SK-N-SH (cell line): ENCODE data around the gene SPDYC. TPM values are rescaled to one million over a fixed set of nuclear protein-coding genes. Genes with fewer than 3 reads are reported as not detected.
A peak's percentile ranks its signal among the peaks of the same experiment; 100 is the strongest.

ENCODE experiments used
- CTCF ChIA-PET: fragments of 300-600, 350-600 bp; formaldehyde crosslinking; extraction: SDS; loops from one replicate; lab custom pipeline; 2021; lab: Yijun Ruan, JAX
- POLR2A ChIA-PET: fragments of 350-600 bp; sonication (Branson Sonifier 250); formaldehyde crosslinking; extraction: SDS; loops from one replicate; lab custom pipeline; 2020; ENCODE audit warnings: antibody characterized with exemption, inconsistent platforms; lab: Yijun Ruan, JAX
- DNase-seq: peaks from one replicate; pipeline ENCODE4 v3.0.0; 2012
- H2AFZ ChIP-seq: fragments of 200-600 bp; sonication (generic); 2 replicates; pipeline ENCODE4 v1.8.1; 2016; ENCODE audit warnings: antibody characterized with exemption, mild to moderate bottlenecking, low read depth
- H3F3A ChIP-seq: fragments of 200-600 bp; sonication (generic); replicated peaks from 2 replicates; pipeline ENCODE3; 2016; ENCODE audit warnings: antibody characterized with exemption, mild to moderate bottlenecking; ENCODE audit not compliant: insufficient read depth
- H3K27ac ChIP-seq, 2 experiments: fragments of 200-500 bp in 1 of 2; fragments of 200-600 bp in 1 of 2; sonication (Bioruptor generic) in 1 of 2; sonication (generic), shearing (Covaris generic) in 1 of 2; 2 replicates each; pipeline versions ENCODE4 v1.5.1 to v1.6.1; 2014 to 2016; ENCODE audit warnings: low read depth in 2 of 2, inconsistent platforms in 1 of 2, low read length in 1 of 2, mild to moderate bottlenecking in 1 of 2, mixed read lengths in 1 of 2
- H3K27me3 ChIP-seq: fragments of 200-600 bp; sonication (generic), shearing (Covaris generic); 2 replicates; pipeline ENCODE4 v1.6.1; 2016; ENCODE audit warnings: mixed run types; ENCODE audit not compliant: insufficient read depth
- H3K36me3 ChIP-seq, 2 experiments: fragments of 200-500 bp in 1 of 2; fragments of 200-600 bp in 1 of 2; sonication (Bioruptor generic) in 1 of 2; sonication (generic) in 1 of 2; replicated peaks in 1 of 2; 2 replicates each; pipeline versions ENCODE3 to v1.5.1; 2014 to 2016; ENCODE audit warnings: low read length in 1 of 2, mild to moderate bottlenecking in 1 of 2; ENCODE audit not compliant: insufficient read depth in 2 of 2, control insufficient read depth in 1 of 2
- H3K4me1 ChIP-seq, 2 experiments: fragments of 200-500 bp in 1 of 2; fragments of 200-600 bp in 1 of 2; sonication (Bioruptor generic) in 1 of 2; sonication (generic), shearing (Covaris generic) in 1 of 2; 2 replicates each; pipeline versions ENCODE4 v1.5.1 to v1.6.1; 2014 to 2016; ENCODE audit warnings: low read depth in 1 of 2, low read length in 1 of 2, mixed run types in 1 of 2; ENCODE audit not compliant: insufficient read depth in 2 of 2, control insufficient read depth in 1 of 2
- H3K4me2 ChIP-seq: fragments of 200-600 bp; sonication (generic), shearing (Covaris generic); 2 replicates; pipeline ENCODE4 v1.6.1; 2017; ENCODE audit warnings: mixed run types
- H3K4me3 ChIP-seq, 2 experiments: fragments of 200-500 bp in 1 of 2; fragments of 200-600 bp in 1 of 2; sonication (Bioruptor generic) in 1 of 2; sonication (generic), shearing (Covaris generic) in 1 of 2; 2 replicates each; pipeline versions ENCODE4 v1.5.1 to v1.8.1; 2014 to 2016; ENCODE audit warnings: low read depth in 2 of 2, inconsistent platforms in 1 of 2, low read length in 1 of 2, mild to moderate bottlenecking in 1 of 2, mixed read lengths in 1 of 2, moderate library complexity in 1 of 2
- H3K79me2 ChIP-seq: fragments of 200-600 bp; sonication (generic); 2 replicates; pipeline ENCODE4 v1.8.1; 2017; ENCODE audit warnings: mild to moderate bottlenecking; ENCODE audit not compliant: insufficient read depth
- H3K9ac ChIP-seq: fragments of 200-600 bp; sonication (generic); 2 replicates; pipeline ENCODE4 v1.6.1; 2017; ENCODE audit warnings: mixed run types
- H3K9me2 ChIP-seq: fragments of 200-600 bp; sonication (generic); 2 replicates; pipeline ENCODE4 v1.6.1; 2017; ENCODE audit warnings: mixed run types
- H3K9me3 ChIP-seq: fragments of 200-600 bp; sonication (generic); 2 replicates; pipeline ENCODE4 v1.6.1; 2017; ENCODE audit warnings: mixed run types, mild to moderate bottlenecking, moderate library complexity
- H4K20me1 ChIP-seq: fragments of 200-600 bp; sonication (generic); 2 replicates; pipeline ENCODE4 v1.6.1; 2017; ENCODE audit warnings: mild to moderate bottlenecking, mixed run types; ENCODE audit not compliant: insufficient read depth
- FOXJ3 ChIP-seq: sonication (generic); formaldehyde crosslinking; IDR thresholded peaks from 2 replicates; pipeline ENCODE4 v1.5.1; 2020; ENCODE audit warnings: mild to moderate bottlenecking, missing genetic modification reagents
- JUND ChIP-seq: IDR thresholded peaks from 2 replicates; pipeline ENCODE4 v1.4.0; 2012
- MEF2A ChIP-seq: IDR thresholded peaks from 2 replicates; pipeline ENCODE4 v1.4.0; 2012; ENCODE audit warnings: low read depth, borderline replicate concordance
- NFIC ChIP-seq: IDR thresholded peaks from 2 replicates; pipeline ENCODE4 v1.4.0; 2012; ENCODE audit warnings: borderline replicate concordance
- NRF1 ChIP-seq: IDR thresholded peaks from 2 replicates; pipeline ENCODE4 v1.6.1; 2012; ENCODE audit warnings: low read depth, mild to moderate bottlenecking, low read length
- POLR2AphosphoS5 ChIP-seq: IDR thresholded peaks from 2 replicates; pipeline ENCODE4 v1.6.1; 2012; ENCODE audit warnings: low read depth, low read length
- RCOR1 ChIP-seq: fragments of 150-350 bp; IDR thresholded peaks from 2 replicates; pipeline ENCODE4 v1.6.1; 2017; ENCODE audit warnings: antibody characterized with exemption, low read length
- RFX5 ChIP-seq: IDR thresholded peaks from 2 replicates; pipeline ENCODE4 v1.6.1; 2012; ENCODE audit warnings: mild to moderate bottlenecking, improper control_type of control experiment, low read length
- TAF1 ChIP-seq: IDR thresholded peaks from 2 replicates; pipeline ENCODE4 v1.6.1; 2012; ENCODE audit warnings: low read depth, mild to moderate bottlenecking, low read length, moderate library complexity, borderline replicate concordance
- WGBS: methylation state at CpG from one replicate; pipeline ENCODE4 v1.1.6; 2017; ENCODE audit warnings: low lambda C conversion rate; 5-methylcytosine and 5-hydroxymethylcytosine counted together
- polyA plus RNA-seq, 3 experiments: library from polyadenylated mRNA; depleted of rRNA; stranded (reverse); fragments of >200 nt; gene quantifications; 2 replicates each; pipeline ENCODE4 v1.2.3, GENCODE V29; 2012
- TF ChIP-seq, protein P1 (sequence below): IDR thresholded peaks from 2 replicates; pipeline ENCODE4; 2012

SPDYC gene
- polyA plus RNA-seq, 1 of the 3 experiments (the other 2 are of a cell fraction), result not detected

DNA sequence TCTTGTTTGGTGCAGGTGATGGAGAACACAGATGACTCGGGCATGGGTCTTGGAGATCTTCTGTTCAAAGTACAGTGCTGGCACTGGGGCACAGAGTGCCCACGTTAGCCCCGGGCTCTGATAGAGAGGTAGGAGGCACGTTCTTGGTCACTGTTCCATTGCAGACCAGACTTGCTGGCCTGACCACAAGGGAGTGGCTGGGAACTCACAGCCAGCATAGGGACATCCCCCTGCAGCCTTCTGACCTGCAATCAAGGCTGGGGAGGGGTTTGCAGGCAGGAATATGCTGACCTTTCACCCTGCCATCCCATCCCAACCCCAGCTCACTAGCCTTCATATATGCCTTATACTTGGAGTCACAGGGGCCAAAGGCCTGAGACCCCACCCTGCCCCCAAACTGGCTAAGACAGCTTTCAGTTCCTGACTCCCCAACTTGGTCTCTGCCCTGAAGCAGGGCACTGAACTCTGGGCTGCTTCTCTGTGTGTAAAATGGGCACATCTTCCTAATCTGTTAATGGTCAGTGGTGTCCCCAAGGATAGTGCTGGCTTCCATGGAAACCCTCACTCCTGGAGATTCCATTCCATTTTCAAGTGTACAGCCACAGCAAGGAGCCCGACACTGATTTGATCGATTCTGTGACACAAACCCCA, 43.3 kb upstream of the SPDYC start:
- Histone ChIP-seq H3K27ac (no peak overlapping the region), H2AFZ (no peak overlapping the region), H4K20me1 (no peaks in the 10 kb centered on the region), H3F3A (peaks cover 10% of the 10 kb centered on the region), H3K79me2 (peaks cover 37% of the 10 kb centered on the region), H3K9me3 (no peaks in the 10 kb centered on the region), H3K4me1 (peaks cover 0 to 5% of the 10 kb centered on the region in 2 experiments; a peak in 2 of 4 replicates), H3K9me2 (no peaks in the 10 kb centered on the region), H3K4me2 (no peak overlapping the region), H3K27me3 (no peaks in the 10 kb centered on the region), H3K4me3 (no peak overlapping the region), H3K9ac (no peak overlapping the region), H3K36me3 (peaks cover 16 to 68% of the 10 kb centered on the region in 2 experiments)
- TF ChIP-seq JUND (0 out of 2 replicates have a peak, but pooled peaks have one; percentile 5), POLR2AphosphoS5 (no peak)
- ChIA-PET CTCF (interaction anchor here (0.9 to 2.0 kb wide), 5 partner anchors 8 to 104 kb away, joined by 3 to 10 read pairs (median 3); partner anchors contain the start of gene ZNHIT2), POLR2A (interaction anchor here (1.2 kb wide), 1 partner anchor 8 kb away, joined by 4 read pairs; the partner anchor contains the start of gene SYVN1)
- DNase-seq, result no peak
- 82% methylated on average over 5 of the region's 6 CpGs for WGBS

DNA sequence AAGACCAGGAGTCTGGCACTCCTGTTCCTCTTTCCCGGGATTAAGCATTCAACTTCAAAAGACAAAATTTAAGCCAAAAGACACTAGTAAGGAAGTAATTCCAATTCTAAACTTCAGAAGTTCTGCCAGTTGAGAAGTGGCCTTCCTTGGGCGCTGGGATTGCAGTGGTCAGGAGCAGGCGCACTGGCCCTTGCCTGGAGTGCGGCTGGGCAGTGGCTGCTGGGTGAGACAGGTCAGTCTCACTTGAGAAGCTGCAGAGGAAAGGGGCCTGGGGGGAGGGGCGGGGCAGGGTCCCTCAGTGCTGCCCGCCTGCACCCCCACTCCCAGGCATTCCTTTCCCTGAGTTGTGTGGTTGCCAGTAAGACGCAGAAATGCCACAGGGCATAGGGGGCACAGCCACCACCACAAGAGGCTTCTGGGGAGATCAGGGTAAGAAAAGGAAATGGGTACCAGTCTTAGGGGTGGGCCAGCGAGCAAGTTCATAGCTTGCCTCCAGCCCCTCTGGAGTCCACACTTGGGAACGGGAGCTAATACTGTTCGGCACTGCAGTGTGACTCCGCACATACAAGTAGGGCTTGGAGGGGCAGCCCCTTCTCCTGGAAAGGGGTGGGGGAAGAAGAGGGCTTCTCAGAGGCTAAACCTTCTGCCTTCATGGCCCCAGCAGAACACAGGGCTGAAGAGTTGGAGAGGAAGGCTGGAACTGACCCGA, 42.4 kb upstream of the SPDYC start:
- WGBS, result 94% methylated on average over 9 of the region's 12 CpGs
- H3K79me2 ChIP-seq, result peaks cover 38% of the 10 kb centered on the region
- no peaks in the 10 kb centered on the region for H3K9me3 ChIP-seq
- no peaks in the 10 kb centered on the region; the same call in 1 of the 2 replicates for H4K20me1 ChIP-seq
- H3K27ac ChIP-seq, result no peak overlapping the region
- no peaks in the 10 kb centered on the region for H3K27me3 ChIP-seq
- no peak for TF ChIP-seq NRF1
- TF ChIP-seq FOXJ3 (CRISPR knock-in tag), result no peak
- TF ChIP-seq JUND, result no peak
- TF ChIP-seq NFIC, result no peak
- no peak for TF ChIP-seq TAF1
- no peak for TF ChIP-seq RCOR1
- TF ChIP-seq, protein P1, sequence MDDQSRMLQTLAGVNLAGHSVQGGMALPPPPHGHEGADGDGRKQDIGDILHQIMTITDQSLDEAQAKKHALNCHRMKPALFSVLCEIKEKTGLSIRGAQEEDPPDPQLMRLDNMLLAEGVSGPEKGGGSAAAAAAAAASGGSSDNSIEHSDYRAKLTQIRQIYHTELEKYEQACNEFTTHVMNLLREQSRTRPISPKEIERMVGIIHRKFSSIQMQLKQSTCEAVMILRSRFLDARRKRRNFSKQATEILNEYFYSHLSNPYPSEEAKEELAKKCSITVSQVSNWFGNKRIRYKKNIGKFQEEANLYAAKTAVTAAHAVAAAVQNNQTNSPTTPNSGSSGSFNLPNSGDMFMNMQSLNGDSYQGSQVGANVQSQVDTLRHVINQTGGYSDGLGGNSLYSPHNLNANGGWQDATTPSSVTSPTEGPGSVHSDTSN, result no peak
- TF ChIP-seq MEF2A, result no peak
- no peak for TF ChIP-seq RFX5
- no peak overlapping the region for H3K4me3 ChIP-seq
- POLR2A ChIA-PET, result interaction anchor here (1.5 to 1.6 kb wide), 2 partner anchors 15 to 53 kb away, joined by 4 read pairs; no protein-coding TSS in a partner anchor
- DNase-seq, result no peak
- no peak overlapping the region for H3K4me2 ChIP-seq
- H3F3A ChIP-seq, result peaks cover 10% of the 10 kb centered on the region
- peaks cover 5 to 6% of the 10 kb centered on the region in 2 experiments; a peak in 2 of 4 replicates for H3K4me1 ChIP-seq
- H2AFZ ChIP-seq, result no peak overlapping the region
- no peaks in the 10 kb centered on the region for H3K9me2 ChIP-seq
- H3K36me3 ChIP-seq, result peaks cover 25 to 77% of the 10 kb centered on the region in 2 experiments
- CTCF ChIA-PET, result interaction anchor here (0.9 to 2.0 kb wide), 2 partner anchors 10 to 105 kb away, joined by 3 to 10 read pairs; partner anchors contain the start of gene ZNHIT2
- no peak overlapping the region for H3K9ac ChIP-seq
